ENCODE data around the gene FAH.
"Not testable (repeated sequence)": the region's sequence is repeated elsewhere in the genome, so short reads cannot be mapped to it uniquely, and the experiment has no call there.

FAH gene

DNA sequence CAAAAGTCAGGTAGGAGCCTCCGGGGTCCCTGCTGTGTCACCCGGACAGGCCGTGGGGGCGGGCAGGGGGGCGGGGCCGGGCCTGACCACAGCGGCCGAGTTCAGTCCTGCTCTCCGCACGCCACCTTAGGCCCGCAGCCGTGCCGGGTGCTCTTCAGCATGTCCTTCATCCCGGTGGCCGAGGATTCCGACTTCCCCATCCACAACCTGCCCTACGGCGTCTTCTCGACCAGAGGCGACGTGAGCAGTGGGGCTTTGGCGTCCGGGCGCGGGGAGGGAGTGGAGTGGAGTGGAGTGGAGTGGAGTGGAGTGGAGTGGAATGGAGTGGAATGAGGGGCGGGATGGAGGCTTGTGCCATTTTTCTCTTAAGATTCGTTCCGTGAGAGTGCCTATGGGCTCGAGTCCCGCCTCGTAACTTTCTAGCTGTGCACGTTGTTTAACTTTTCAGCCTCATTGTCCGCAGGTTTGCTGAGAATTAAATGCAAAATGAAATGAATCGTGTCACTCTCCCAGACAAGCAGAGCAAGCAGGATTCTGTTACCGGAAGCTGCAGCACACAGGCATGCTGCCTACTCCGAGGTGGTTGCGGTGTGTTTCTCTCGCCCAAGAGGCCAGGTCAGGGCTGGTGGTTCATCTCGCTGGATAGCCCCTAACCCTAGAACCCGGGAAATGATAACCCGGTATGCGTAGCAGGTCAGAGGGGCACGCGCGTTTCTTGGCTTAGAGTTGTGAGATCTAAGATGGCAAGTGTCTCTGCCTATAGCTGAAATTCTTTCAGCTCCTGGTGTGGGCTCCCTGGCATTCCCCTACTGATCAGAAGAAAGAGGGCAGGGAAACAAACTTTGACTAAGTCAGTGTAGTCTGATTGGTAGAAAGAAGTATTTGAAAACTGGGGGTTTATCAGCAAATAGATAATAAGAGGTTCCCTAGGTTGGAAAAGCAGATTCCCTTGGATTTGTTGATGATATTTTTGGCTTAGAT lies at the start of gene FAH:
Gene FAH (plus strand): TSS at position 104 of the 981 bp plus-strand sequence. CDS start 56 bp downstream, at position 160.
- DNase-seq (ENCODE audit: low read depth in 3 of 3), result peak in 1 of 3 experiments; percentile 12

- DNase-seq (ENCODE audit: low read depth in 3 of 3), result no peak
Observed at GRCh38 chr15:80105193-80105592, 47.6 kb upstream of the FAH start.

GRCh38 chr15:80105595-80105994 lies 47.2 kb upstream of the FAH start:
- no peak for DNase-seq (ENCODE audit: low read depth in 3 of 3)

DNA sequence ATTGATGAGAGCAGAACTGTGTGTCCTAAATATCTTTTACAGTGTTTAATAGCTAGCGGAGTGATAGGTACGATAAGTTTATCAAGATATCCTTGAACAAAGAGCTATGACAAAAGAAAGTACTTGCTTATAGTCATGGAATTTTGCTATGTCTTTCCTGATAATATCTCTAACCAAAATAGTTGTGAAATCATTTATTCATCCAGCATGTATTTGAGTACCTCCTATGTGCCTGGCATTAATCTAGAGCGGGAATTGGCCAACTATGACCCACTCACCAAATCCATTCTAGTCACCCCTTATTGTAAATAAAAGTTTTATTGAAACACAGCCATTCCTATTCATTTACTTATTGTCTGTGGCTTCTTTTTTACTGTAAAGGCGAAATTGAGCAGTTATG lies 46.7 kb upstream of the FAH start:
- no peak for DNase-seq (ENCODE audit: low read depth in 3 of 3)

- DNase-seq (ENCODE audit: low read depth in 3 of 3), result no peak
Observed at GRCh38 chr15:80107204-80107603, 45.6 kb upstream of the FAH start.

- DNase-seq (ENCODE audit: low read depth in 3 of 3), result no peak
Observed at GRCh38 chr15:80107774-80108173, 45.0 kb upstream of the FAH start.

- DNase-seq (ENCODE audit: low read depth in 3 of 3), result no peak
Observed at GRCh38 chr15:80109388-80109787, 43.4 kb upstream of the FAH start.

GRCh38 chr15:80110920-80111319 lies 41.9 kb upstream of the FAH start:
- DNase-seq (ENCODE audit: low read depth in 3 of 3), result no peak

DNA sequence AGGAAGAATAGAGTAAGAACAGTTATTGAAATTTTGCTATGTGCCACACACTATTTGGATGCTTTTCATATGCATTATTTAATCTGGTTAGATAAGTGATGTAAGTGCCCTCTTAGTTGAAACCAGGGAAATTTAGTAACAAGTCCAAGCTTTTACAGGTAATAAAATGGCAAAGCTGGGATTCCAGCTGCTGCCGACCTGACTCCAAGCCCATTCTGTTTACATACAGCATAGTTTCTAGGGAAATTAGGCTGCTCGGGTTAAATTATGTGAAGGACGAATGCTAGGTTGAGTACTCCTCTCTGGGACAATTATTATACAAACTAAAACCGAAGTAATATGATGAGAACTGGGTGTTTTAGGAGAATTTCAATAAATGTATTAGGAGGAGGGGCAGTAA lies 38.7 kb upstream of the FAH start:
- no peak for DNase-seq (ENCODE audit: low read depth in 3 of 3)

DNA sequence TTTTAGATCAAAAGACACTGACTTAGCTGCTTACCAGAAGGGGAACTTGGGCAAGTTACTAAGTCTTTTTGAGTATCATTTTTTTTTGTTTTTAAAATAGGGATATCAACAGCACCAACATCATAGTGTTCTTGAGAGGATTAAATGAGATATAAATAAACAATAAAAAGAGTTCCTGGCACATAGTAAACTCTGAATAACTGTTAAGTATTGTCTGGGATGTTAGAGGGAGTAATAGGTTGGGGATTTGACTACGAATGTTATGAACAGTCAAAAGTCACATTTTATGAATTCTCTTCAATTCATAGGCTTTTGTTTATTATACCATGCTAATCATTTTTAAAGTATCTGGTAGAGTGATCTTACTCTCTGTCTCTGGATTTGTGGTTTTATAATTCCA lies 37.8 kb upstream of the FAH start:
- DNase-seq (ENCODE audit: low read depth in 3 of 3), result no peak

DNA sequence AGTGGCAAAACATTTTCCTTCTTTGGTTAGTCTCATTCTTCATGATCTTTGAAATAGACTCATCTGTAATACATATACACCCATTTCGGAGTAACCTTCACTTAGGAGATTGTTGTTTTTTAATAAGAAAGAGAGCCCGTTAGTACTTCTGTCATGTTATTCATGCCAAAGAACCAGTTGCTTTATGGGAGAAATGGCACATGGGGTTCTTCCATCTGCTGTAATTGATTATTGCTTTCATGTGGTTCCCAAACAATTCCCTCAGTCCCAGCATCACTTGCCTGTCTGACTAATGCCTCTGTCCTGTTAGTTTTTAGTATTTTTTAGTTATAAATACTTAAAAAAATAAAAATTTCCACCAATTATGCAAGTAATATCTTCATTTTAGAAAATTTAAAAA lies 33.8 kb upstream of the FAH start:
- DNase-seq (ENCODE audit: low read depth in 3 of 3), result no peak

- DNase-seq (ENCODE audit: low read depth in 3 of 3), result no peak
Observed at GRCh38 chr15:80120636-80121035, 32.2 kb upstream of the FAH start.

DNA sequence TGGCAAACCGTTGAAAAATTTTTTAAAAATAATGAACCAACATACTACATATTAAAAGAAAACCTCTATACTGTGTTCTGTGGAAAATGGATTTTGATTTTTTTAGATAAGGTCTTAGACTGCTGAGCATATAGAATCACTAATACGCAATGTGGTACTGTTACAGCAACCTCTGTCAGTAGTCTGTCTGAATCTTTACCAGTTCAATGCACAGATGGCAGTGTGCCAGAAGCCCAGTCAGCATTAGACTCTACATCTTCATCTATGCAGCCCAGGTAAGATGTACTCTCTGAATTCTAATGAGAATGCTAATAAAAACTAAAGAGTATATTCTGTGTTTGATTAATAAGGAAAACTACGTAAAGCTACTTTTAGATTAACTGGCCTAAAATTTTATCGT lies 31.3 kb upstream of the FAH start:
- DNase-seq (ENCODE audit: low read depth in 3 of 3), result no peak

DNA sequence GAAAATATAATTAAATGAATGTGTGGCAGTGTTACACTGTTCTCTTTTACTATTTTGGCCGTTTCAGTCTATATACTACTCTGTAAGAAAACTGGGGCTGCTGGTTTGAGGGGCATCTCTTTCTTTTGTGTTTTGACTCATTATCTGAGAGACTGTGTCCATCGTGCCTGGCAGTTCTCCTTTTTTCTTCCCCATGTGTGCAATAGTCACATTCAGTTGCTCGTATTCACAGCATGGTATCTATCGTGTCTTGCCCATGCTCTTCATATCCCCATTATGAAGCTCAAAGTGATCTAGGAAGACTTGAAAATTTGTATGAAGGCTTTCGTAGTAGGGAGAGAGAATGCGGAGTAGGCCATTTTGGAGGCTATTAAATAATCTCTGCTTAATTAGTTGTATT lies 29.8 kb upstream of the FAH start:
- DNase-seq (ENCODE audit: low read depth in 3 of 3), result no peak

DNA sequence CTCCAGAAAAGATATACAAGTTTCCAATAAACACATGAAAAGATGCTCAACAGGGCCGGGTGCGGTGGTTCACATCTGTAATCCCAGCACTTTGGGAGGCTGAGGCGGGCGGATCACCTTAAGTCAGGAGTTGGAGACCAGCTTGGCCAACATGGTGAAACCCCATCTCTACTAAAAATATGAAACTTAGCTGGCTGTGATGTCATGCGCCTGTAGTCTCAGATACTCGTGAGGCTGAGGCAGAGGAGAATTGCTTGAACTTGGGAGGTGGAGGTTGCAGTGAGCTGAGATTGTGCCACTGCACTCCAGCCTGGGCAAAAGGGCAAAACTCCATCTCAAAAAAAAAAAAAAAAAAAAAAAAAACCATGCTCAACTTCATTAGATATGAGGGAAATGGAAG lies 25.5 kb upstream of the FAH start:
- not testable (repeated sequence) for DNase-seq (ENCODE audit: low read depth in 3 of 3)

GRCh38 chr15:80127911-80128310 lies 24.9 kb upstream of the FAH start:
- DNase-seq (ENCODE audit: low read depth in 3 of 3), result no peak

DNA sequence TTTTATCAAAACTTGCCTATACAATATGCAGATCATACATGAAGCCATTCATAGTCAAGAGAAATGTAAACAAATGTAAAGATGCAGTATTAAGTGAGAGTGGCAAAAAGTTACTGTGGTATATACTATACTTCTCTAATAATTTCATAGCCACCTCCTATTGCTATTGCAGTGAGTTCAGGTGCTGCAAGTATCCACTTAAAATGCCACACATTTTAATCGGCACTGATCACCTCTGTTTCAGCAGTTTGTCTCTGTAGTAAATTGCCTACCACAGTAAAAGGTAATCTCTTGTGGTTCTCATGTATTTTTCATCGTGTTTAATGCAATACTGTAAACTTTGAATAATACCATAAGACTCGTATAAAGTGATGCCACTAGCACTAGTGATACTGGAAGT lies 20.4 kb upstream of the FAH start:
- no peak for DNase-seq (ENCODE audit: low read depth in 3 of 3)

DNA sequence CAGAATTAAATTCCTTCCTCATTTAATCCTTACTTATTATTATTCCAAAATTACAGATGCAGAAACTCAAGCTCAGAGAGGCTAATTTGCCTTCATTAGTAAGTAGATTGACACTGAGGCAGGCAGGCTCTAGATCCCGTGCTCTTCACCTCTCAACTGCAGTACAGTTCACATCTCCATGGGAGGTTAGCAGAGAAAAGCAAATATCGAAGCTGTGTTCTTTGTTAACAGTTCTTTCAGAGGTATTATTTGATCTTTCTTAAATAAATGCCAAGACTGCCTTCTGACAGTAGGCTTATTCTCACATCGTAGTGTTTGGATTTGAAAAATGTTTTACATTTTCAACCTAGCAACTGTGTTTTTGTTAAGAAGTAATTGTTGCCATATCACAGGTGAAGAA lies 15.9 kb upstream of the FAH start:
- DNase-seq (ENCODE audit: low read depth in 3 of 3), result no peak

DNA sequence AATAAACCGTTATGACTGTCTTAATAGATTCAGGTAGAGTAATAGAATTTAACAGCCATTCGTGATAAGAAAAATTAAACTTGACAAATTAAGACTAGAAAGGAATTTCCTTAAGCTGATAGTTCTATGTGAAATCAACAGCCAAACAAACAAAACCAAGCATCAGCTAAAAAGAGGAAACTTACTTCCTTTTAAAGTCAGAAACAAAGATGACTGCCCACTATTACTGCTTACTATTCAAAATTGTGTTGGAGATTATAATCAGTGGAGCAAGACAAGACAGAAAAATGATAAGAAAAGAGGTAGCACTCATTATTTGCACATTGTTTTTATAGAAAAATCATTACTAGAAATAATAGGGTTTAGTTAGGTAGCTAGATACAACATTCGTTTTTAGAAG lies 13.8 kb upstream of the FAH start:
- DNase-seq (ENCODE audit: low read depth in 3 of 3), result no peak

DNA sequence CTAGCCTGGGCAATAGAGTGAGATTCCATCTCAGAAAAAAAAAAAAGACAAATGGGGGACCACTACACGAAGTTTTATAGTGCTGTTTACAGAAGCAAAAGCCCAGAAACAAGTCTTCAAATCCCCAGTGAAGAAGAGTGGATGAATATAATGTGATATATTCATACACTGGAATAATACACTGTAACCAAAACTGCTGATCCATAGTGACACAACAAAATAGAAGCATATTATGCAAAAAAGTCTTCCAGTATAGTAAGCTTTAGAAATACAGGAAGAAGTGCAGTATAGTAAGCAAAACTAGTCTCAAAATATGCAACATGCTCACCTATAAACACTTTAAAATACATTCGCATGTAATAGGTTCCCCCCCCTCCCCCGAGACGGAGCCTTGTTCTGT lies 11.9 kb upstream of the FAH start:
- DNase-seq (ENCODE audit: low read depth in 3 of 3), result no peak

DNA sequence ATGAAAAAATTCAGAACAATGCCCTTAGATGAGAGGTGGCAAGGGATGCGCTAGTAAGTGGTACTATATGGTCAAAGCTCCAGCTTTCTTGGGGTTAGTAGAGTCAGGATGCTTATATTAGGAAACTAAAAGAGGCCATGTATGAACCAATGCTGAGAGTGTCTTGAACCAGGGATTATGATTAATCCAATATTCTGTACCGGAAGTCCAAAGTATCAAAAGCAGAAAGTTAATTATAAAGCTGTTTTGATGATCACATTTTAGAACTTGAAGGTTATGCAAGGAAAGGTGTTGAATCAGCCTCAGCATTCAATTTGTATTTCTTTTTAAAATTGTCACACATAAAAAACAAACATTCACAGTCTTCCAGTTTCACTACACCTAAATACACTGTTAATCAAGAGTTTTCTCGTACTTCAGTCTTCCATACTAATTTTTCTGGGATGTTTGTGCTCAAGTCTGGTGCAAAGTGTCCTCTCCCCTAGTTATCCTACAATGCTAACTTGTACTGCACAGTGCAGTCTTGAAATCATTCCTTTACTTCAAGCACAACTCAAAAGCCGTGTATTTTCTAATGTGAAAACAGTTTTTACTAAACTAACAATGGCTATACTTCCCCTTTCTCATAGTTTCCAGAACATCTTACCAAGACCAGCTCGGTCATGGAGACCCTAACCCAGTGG lies 10.7 kb upstream of the FAH start:
- no peak for DNase-seq (ENCODE audit: low read depth in 3 of 3)

DNA sequence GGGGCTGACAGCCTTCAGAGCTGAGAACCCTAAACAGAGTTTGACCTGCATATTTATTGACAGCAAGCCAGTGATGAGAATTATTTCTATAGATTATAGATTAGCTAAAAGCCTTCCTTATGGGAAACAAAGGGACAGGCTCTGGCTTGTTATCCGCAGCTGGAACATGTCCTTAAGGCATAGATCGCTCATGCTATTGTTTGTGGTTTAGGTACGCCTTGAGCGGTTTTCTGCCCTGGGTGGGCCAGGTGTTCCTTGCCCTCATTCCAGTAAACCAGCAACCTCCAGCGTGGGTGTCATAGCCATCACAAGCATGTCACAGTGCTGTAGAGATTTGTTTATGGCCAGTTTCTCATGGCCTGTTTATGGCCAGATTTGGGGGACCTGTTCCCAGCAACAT lies 10.2 kb upstream of the FAH start:
- DNase-seq (ENCODE audit: low read depth in 3 of 3), result no peak

DNA sequence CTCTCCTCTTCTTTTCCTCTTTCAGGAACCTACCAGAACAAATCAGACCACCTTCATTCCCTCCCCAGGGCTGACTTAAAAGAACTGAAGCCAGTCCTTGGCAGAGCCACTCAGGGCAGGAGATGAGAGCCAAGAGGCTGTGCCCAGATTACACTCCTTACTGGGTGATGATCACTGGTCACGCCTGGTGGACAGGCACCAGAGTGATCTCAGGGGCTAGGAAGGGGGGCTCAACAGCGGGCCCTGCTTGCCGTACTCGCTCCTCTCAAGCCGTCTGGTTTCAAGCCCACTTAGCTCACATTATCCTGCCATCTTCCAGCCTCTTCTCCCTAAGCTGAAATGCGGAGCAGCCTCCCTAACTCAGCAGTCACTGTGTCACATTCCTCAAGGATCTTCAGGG lies 1.7 kb upstream of the FAH start:
- no peak for DNase-seq (ENCODE audit: low read depth in 3 of 3)
